Brain microvascular endothelial cell (primary cell): ENCODE results near the gene CENPQ.

ENCODE experiments used
- DNase-seq: peaks from one replicate; pipeline ENCODE4 v3.0.0-alpha.2; 2020
- H3K27ac ChIP-seq: fragments of 250-450 bp; sonication (Bioruptor Pico); 2 replicates; pipeline ENCODE4 v1.5.1; 2020; ENCODE audit warnings: mild to moderate bottlenecking, moderate library complexity
- H3K27me3 ChIP-seq: fragments of 250-450 bp; sonication (Bioruptor Pico); replicated peaks from 2 replicates; pipeline ENCODE4 v1.5.1; 2020; ENCODE audit warnings: mild to moderate bottlenecking
- H3K36me3 ChIP-seq: fragments of 250-450 bp; sonication (Bioruptor Pico); replicated peaks from 2 replicates; pipeline ENCODE4 v1.5.1; 2020; ENCODE audit warnings: mild to moderate bottlenecking
- H3K4me3 ChIP-seq: 2 replicates; pipeline ENCODE4 v1.5.1; 2011; ENCODE audit warnings: low read depth, mild to moderate bottlenecking, control low read depth, low read length, moderate library complexity
- in situ Hi-C: cut with HindIII; loops from 2 replicates; pipeline ENCODE4 v1.10.0; 2017; ENCODE audit warnings: low sequenced_read_pairs, low pct_ligation_motif_present
- TF ChIP-seq, protein P1 (sequence below): IDR thresholded peaks from 2 replicates; pipeline ENCODE4 v1.5.1; 2011; ENCODE audit warnings: low read depth, mild to moderate bottlenecking, moderate library complexity, low read length, control low read depth, inconsistent platforms; ENCODE audit errors: missing control alignments

The CENPQ gene

DNA sequence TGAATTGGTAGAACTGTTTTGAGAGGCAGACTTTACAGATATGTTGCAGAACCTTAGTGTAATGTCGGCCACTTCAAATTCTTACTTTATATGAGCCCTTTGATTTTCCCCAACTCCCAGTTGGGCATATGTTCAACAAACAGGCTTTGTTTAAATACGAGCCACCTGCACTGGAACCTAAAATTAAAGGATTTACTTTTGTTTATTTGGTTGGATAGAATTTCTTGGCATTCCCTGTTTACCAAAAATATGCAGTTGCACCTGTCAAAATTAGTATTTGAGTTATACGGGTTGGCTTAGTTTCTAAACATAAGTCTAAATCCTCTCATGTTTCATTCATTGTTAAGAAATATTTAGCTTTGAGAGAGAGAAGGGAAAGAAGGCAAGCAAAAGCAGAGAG is 34.1 kb downstream of the CENPQ start:
- no peak overlapping the region for H3K27ac ChIP-seq
- in situ Hi-C loops = no loop called here
- DNase-seq = no peak

DNA sequence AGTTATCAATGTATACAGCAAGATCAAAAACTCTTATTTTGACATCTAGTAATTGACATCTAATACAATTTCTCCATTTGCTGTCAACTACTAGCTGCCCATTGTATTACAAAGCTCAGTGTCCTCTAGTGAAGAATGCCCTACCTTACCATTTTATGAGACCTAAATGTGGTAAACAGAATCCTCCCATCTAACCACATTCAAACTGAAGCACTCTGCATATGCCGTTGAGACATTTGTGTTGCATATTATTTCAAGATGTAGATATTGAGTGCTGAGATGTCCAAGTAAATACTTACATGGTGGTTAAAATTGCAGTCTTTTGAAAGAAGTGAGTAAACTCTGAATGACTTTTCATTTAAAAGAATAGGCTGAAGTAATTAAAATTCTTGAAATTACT is 36.0 kb downstream of the CENPQ start:
- no peaks in the 10 kb centered on the region for H3K27me3 ChIP-seq
- in situ Hi-C loops = no loop called here
- DNase-seq = no peak
- H3K36me3 ChIP-seq = no peaks in the 10 kb centered on the region
- H3K27ac ChIP-seq = no peak overlapping the region
- TF ChIP-seq, protein P1, sequence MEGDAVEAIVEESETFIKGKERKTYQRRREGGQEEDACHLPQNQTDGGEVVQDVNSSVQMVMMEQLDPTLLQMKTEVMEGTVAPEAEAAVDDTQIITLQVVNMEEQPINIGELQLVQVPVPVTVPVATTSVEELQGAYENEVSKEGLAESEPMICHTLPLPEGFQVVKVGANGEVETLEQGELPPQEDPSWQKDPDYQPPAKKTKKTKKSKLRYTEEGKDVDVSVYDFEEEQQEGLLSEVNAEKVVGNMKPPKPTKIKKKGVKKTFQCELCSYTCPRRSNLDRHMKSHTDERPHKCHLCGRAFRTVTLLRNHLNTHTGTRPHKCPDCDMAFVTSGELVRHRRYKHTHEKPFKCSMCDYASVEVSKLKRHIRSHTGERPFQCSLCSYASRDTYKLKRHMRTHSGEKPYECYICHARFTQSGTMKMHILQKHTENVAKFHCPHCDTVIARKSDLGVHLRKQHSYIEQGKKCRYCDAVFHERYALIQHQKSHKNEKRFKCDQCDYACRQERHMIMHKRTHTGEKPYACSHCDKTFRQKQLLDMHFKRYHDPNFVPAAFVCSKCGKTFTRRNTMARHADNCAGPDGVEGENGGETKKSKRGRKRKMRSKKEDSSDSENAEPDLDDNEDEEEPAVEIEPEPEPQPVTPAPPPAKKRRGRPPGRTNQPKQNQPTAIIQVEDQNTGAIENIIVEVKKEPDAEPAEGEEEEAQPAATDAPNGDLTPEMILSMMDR = no peak
- no peak overlapping the region for H3K4me3 ChIP-seq

More for the DNA sequence above, 34.1 kb downstream of the CENPQ start:
- Histone ChIP-seq H3K4me3 (no peak overlapping the region), H3K36me3 (no peaks in the 10 kb centered on the region), H3K27me3 (no peaks in the 10 kb centered on the region)
- TF ChIP-seq, protein P1 = no peak

DNA sequence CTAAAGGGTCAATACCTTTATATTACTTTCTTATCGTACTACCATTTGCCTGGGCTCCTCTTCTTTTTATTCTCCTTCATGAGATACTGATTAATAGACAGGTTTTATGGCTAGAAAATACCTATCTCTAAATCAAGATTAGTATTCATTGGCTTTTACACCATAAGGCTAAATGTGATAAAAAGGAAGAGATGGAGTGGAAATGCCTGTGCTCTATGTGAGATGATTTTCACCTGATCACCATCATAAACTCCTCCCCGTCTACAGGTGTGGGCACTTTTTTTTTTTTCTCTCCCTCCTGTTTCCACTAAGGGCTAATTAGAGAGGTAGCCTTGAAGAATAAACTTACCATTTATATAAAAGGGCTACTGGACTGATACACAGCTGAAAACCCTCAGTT is 36.5 kb downstream of the CENPQ start, which contains the start of gene GLYATL3:
Gene GLYATL3, plus strand, starts transcription at position 301 of the 400 bp plus-strand sequence. CDS start 12,068 bp downstream, outside the sequence.
- H3K4me3 ChIP-seq = no peak within 1 kb of the TSS
- no peak within 1 kb of the TSS for H3K27ac ChIP-seq
- TF ChIP-seq, protein P1 = no peak
- in situ Hi-C loops = no loop called here
- H3K36me3 ChIP-seq = no peaks in the 10 kb centered on the region
- DNase-seq = no peak
- no peaks in the 10 kb centered on the region for H3K27me3 ChIP-seq

DNA sequence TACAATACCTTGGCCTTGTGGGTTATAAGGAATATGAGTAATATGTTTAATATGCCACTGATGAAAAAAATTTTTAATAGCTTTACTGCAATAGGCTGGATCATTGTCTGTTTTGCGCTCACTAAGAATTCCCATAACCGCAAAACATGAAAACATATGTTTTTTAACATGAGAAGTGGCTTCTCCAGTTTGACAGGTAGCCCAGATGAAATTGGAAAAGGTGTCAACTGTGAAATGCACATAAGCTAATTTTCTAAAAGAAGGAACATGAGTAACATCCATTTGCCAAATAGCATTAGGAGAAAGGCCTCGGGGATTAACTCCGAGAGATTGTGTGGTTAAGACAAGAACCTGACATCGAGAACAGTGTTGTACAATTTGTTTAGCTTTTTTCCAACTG is 41.5 kb downstream of the CENPQ start:
- Histone ChIP-seq H3K27ac (no peak overlapping the region), H3K4me3 (no peak overlapping the region), H3K36me3 (no peaks in the 10 kb centered on the region), H3K27me3 (no peaks in the 10 kb centered on the region)
- in situ Hi-C loops = no loop called here
- no peak for DNase-seq
- TF ChIP-seq, protein P1 = no peak

DNA sequence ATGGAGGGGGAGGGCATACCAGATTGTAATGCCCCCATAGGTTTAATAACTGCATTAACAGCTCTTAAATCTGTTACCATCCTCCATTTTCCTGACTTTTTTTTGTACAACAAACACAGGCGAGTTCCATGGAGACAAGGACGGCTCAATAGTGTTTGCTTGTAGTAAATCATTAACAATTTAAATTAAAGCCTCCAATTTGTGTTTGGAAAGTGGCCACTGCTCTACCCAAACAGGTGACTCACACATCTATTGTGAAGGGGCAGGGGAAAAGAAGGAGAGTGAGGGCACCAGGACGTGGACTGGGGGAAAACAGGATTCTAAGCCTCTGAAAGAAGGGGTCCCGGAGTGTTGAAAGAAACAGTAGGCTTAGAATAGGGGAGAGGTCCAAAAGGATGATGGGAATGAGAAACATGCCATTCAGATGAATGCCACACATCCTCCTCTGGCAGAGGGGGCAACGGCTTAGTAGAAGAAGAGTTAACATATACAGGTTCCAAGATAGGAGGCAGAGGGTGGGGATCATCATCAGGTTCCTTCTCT is 43.5 kb downstream of the CENPQ start:
- Histone ChIP-seq H3K27ac (no peak overlapping the region), H3K36me3 (no peaks in the 10 kb centered on the region), H3K27me3 (no peaks in the 10 kb centered on the region), H3K4me3 (no peak overlapping the region)
- TF ChIP-seq, protein P1 = no peak
- in situ Hi-C loops = no loop called here
- no peak for DNase-seq

DNA sequence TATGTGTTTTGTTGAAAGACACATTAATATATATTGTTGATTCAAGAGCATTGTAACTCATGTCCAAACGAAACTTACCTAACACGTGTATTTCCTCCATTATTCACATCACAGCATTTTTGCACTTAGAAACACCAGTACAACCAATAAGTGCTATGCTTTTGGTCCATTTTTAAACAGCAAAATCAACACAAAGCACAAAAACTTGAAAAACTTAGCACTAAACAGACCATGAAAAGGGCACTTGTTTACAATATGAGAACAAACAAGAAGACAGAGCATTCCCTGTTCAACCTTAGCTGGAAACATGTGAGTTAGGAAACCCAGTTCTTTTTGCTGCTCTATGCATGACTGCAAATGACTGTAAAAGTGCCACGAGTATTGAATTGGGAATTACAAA is 46.2 kb downstream of the CENPQ start:
- H3K4me3 ChIP-seq = no peak overlapping the region

More for the DNA sequence above, 46.2 kb downstream of the CENPQ start:
- DNase-seq = no peak
- in situ Hi-C loops = no loop called here
- TF ChIP-seq, protein P1 = no peak
- Histone ChIP-seq H3K36me3 (no peaks in the 10 kb centered on the region), H3K27ac (no peak overlapping the region), H3K27me3 (no peaks in the 10 kb centered on the region)
